GM18909 (cell line): ENCODE data around the gene KRTAP4-8.
"Not testable (repeated sequence)": the region's sequence is repeated elsewhere in the genome, so short reads cannot be mapped to it uniquely, and the experiment has no call there.

Experiments used
- ATAC-seq: cut with Tn5 transposase; IDR thresholded peaks from one replicate; pipeline ENCODE4 v1.9.1; 2021; ENCODE audit warnings: mild to moderate bottlenecking; ENCODE audit not compliant: unreplicated experiment, poor library complexity

The KRTAP4-8 gene

GRCh38 chr17:41111151-41111885 is 13.4 kb upstream of the KRTAP4-8 start:
- no peak for ATAC-seq

GRCh38 chr17:41108728-41109386 is 10.9 kb upstream of the KRTAP4-8 start:
- not testable (repeated sequence) for ATAC-seq

- ATAC-seq, result no peak
Measured at GRCh38 chr17:41107941-41108450, 10.1 kb upstream of the KRTAP4-8 start.

- not testable (repeated sequence) for ATAC-seq
Measured at GRCh38 chr17:41105347-41105746, 7.4 kb upstream of the KRTAP4-8 start, which contains the start of gene KRTAP4-9. TSS of gene KRTAP4-9 (plus strand) at chr17:41105389. CDS start at chr17:41105389, 0 bp downstream.

GRCh38 chr17:41104386-41105038 is 6.6 kb upstream of the KRTAP4-8 start:
- ATAC-seq, result not testable (repeated sequence)

GRCh38 chr17:41103896-41104295 is 6.0 kb upstream of the KRTAP4-8 start:
- ATAC-seq, result no peak

GRCh38 chr17:41101586-41102259 is 3.8 kb upstream of the KRTAP4-8 start, which contains the start of gene KRTAP4-16:
TSS of gene KRTAP4-16 (minus strand) at chr17:41102209. CDS start at chr17:41102209, 0 bp downstream.
- no peak for ATAC-seq

- not testable (repeated sequence) for ATAC-seq
Measured at GRCh38 chr17:41099682-41100480, 1.9 kb upstream of the KRTAP4-8 start.

- ATAC-seq, result no peak
Measured at GRCh38 chr17:41098481-41098880, 539 bp upstream of the KRTAP4-8 start.

GRCh38 chr17:41096055-41096454 is 1.9 kb downstream of the KRTAP4-8 start:
- ATAC-seq, result no peak

- not testable (repeated sequence) for ATAC-seq
Measured at GRCh38 chr17:41088760-41089352, 9.1 kb downstream of the KRTAP4-8 start.

- ATAC-seq, result not testable (repeated sequence)
Measured at GRCh38 chr17:41084100-41084856, 13.7 kb downstream of the KRTAP4-8 start, which contains the start of gene KRTAP4-7. TSS of gene KRTAP4-7 (plus strand) at chr17:41084150. CDS start at chr17:41084207, 57 bp downstream.

- not testable (repeated sequence) for ATAC-seq
Measured at GRCh38 chr17:41083427-41083826, 14.5 kb downstream of the KRTAP4-8 start.

- ATAC-seq, result no peak
Measured at GRCh38 chr17:41082626-41083025, 15.3 kb downstream of the KRTAP4-8 start.

GRCh38 chr17:41076788-41077187 is 21.2 kb downstream of the KRTAP4-8 start:
- ATAC-seq, result no peak

GRCh38 chr17:41073676-41074075 is 24.3 kb downstream of the KRTAP4-8 start:
- no peak for ATAC-seq

- ATAC-seq, result no peak
Measured at GRCh38 chr17:41071606-41072360, 26.2 kb downstream of the KRTAP4-8 start.
